Vagina (tissue), 2 donors: ENCODE measurements around the gene B9D1. TPM values are rescaled to one million over a fixed set of nuclear protein-coding genes. Genes with fewer than 3 reads are reported as not detected.

Experiments used
- DNase-seq, 2 donors: peaks; one replicate each; pipeline ENCODE4 v3.0.0-alpha.2; 2017; ENCODE audit errors: extremely low spot score in 2 of 2
- H3K27ac ChIP-seq: fragments of 200-600 bp; sonication (generic); one replicate; pipeline ENCODE4 v1.5.1; 2019
- H3K27me3 ChIP-seq: fragments of 200-600 bp; sonication (generic); one replicate; pipeline ENCODE4 v1.5.1; 2019
- H3K36me3 ChIP-seq, 2 donors: fragments of 200-600 bp; sonication (generic); one replicate each; pipeline ENCODE4 v1.5.1; 2017 to 2019
- H3K4me1 ChIP-seq: fragments of 200-600 bp; sonication (generic); one replicate; pipeline ENCODE4 v1.5.1; 2019
- H3K4me3 ChIP-seq, 2 donors: fragments of 200-600 bp; sonication (generic); 1 replicate in 1 of 2; 2 replicates in 1 of 2; pipeline ENCODE4 v1.5.1; 2016 to 2019
- H3K9me3 ChIP-seq: fragments of 200-600 bp; sonication (generic); one replicate; pipeline ENCODE4 v1.5.1; 2019
- CTCF ChIP-seq, 3 experiments: fragments of 450-650 bp in 2 of 3; fragments of 200-600 bp in 1 of 3; sonication (generic) in 1 of 3; IDR thresholded peaks; one replicate each; pipeline ENCODE4 v1.5.1; 2017 to 2019; ENCODE audit warnings: antibody characterized with exemption in 3 of 3, mild to moderate bottlenecking in 2 of 3, moderate library complexity in 2 of 3
- POLR2A ChIP-seq, 2 donors: fragments of 450-650 bp; IDR thresholded peaks; one replicate each; pipeline ENCODE4 v1.6.1; 2017; ENCODE audit warnings: antibody characterized with exemption in 2 of 2, mild to moderate bottlenecking in 2 of 2, moderate library complexity in 2 of 2
- POLR2AphosphoS5 ChIP-seq, 2 donors: sonication (generic); formaldehyde crosslinking; IDR thresholded peaks; one replicate each; pipeline ENCODE4 v1.9.0; 2017; ENCODE audit warnings: antibody characterized with exemption in 2 of 2, mild to moderate bottlenecking in 2 of 2, low read depth in 1 of 2; ENCODE audit not compliant: insufficient read depth in 1 of 2
- intact Hi-C: fragments of 100-400 bp; cut with DNase I; formaldehyde crosslinking; loops from one replicate; pipeline ENCODE4 v1.15.1; 2023
- total RNA-seq: library from RNA; depleted of rRNA; stranded (reverse); fragments of >200 nt; gene quantifications from one replicate; pipeline ENCODE4 v1.2.3, GENCODE V29; 2016

The B9D1 gene
- total RNA-seq, 1 donor from 2014 or later, result 50.6 TPM

GRCh38 chr17:19313066-19313745 lies 49.3 kb downstream of the B9D1 start:
- no peak for DNase-seq
- Histone ChIP-seq H3K27me3 (no peaks in the 10 kb centered on the region), H3K36me3 (peaks cover 0 to 40% of the 10 kb centered on the region in 2 donors), H3K4me3 (no peak overlapping the region), H3K27ac (peak overlapping the region; percentile 80), H3K9me3 (no peaks in the 10 kb centered on the region), H3K4me1 (peaks cover 62% of the 10 kb centered on the region)
- TF ChIP-seq POLR2AphosphoS5 (IDR thresholded peaks at IDR 0.05; ENCODE audit: insufficient read depth in 1 of 2, low read depth in 1 of 2) (no peak), POLR2A (IDR thresholded peaks at IDR 0.05) (no peak), CTCF (IDR thresholded peaks at IDR 0.05) (no peak)
- intact Hi-C loops, result no loop called here

GRCh38 chr17:19312406-19312805 lies 50.1 kb downstream of the B9D1 start:
- Histone ChIP-seq H3K9me3 (no peaks in the 10 kb centered on the region), H3K4me3 (no peak overlapping the region), H3K27me3 (no peaks in the 10 kb centered on the region), H3K27ac (peak overlapping the region; percentile 80), H3K4me1 (peaks cover 62% of the 10 kb centered on the region), H3K36me3 (peaks cover 0 to 33% of the 10 kb centered on the region in 2 donors)
- DNase-seq, result no peak
- TF ChIP-seq POLR2AphosphoS5 (IDR thresholded peaks at IDR 0.05; ENCODE audit: insufficient read depth in 1 of 2, low read depth in 1 of 2) (no peak), POLR2A (IDR thresholded peaks at IDR 0.05) (no peak), CTCF (IDR thresholded peaks at IDR 0.05) (no peak)
- intact Hi-C loops, result no loop called here

- Histone ChIP-seq H3K9me3 (no peaks in the 10 kb centered on the region), H3K4me1 (peaks cover 59% of the 10 kb centered on the region), H3K36me3 (peaks cover 0 to 33% of the 10 kb centered on the region in 2 donors), H3K4me3 (no peak overlapping the region), H3K27me3 (no peaks in the 10 kb centered on the region), H3K27ac (peak overlapping the region; percentile 80)
- no peak for DNase-seq
- intact Hi-C loops, result no loop called here
- TF ChIP-seq POLR2AphosphoS5 (IDR thresholded peaks at IDR 0.05; ENCODE audit: insufficient read depth in 1 of 2, low read depth in 1 of 2), result no peak
- TF ChIP-seq CTCF (IDR thresholded peaks at IDR 0.05), result no peak
- TF ChIP-seq POLR2A (IDR thresholded peaks at IDR 0.05), result no peak
Observed at GRCh38 chr17:19311421-19312215, 50.9 kb downstream of the B9D1 start.

GRCh38 chr17:19311016-19311415 lies 51.5 kb downstream of the B9D1 start:
- TF ChIP-seq POLR2A (IDR thresholded peaks at IDR 0.05), result no peak
- no peak for TF ChIP-seq CTCF (IDR thresholded peaks at IDR 0.05)
- TF ChIP-seq POLR2AphosphoS5 (IDR thresholded peaks at IDR 0.05; ENCODE audit: insufficient read depth in 1 of 2, low read depth in 1 of 2), result no peak
- Histone ChIP-seq H3K36me3 (peaks cover 0 to 39% of the 10 kb centered on the region in 2 donors), H3K27ac (no peak overlapping the region), H3K9me3 (no peaks in the 10 kb centered on the region), H3K27me3 (no peaks in the 10 kb centered on the region), H3K4me3 (no peak overlapping the region), H3K4me1 (peaks cover 64% of the 10 kb centered on the region)
- intact Hi-C loops, result no loop called here
- no peak for DNase-seq

GRCh38 chr17:19310151-19310550 lies 52.4 kb downstream of the B9D1 start:
- TF ChIP-seq CTCF (IDR thresholded peaks at IDR 0.05) (no peak), POLR2AphosphoS5 (IDR thresholded peaks at IDR 0.05; ENCODE audit: insufficient read depth in 1 of 2, low read depth in 1 of 2) (no peak), POLR2A (IDR thresholded peaks at IDR 0.05) (no peak)
- Histone ChIP-seq H3K4me3 (no peak overlapping the region), H3K27ac (no peak overlapping the region), H3K36me3 (peaks cover 0 to 43% of the 10 kb centered on the region in 2 donors), H3K27me3 (no peaks in the 10 kb centered on the region), H3K9me3 (no peaks in the 10 kb centered on the region), H3K4me1 (peaks cover 73% of the 10 kb centered on the region)
- no peak for DNase-seq
- intact Hi-C loops, result no loop called here
